Mesenchymal stem cell (in vitro differentiated cells and primary cell): ENCODE data around the gene SCO2.

Source experiments
- DNase-seq: peaks from one replicate; pipeline ENCODE4 v3.0.0-alpha.2; 2013
- H2AFZ ChIP-seq: one replicate; pipeline ENCODE4 v1.6.1; 2013; ENCODE audit warnings: low read depth, mild to moderate bottlenecking, control low read depth, inconsistent platforms, low read length, moderate library complexity
- H2AK5ac ChIP-seq: 2 replicates; pipeline ENCODE4 v1.6.1; 2013; ENCODE audit warnings: low read length, moderate library complexity, mild to moderate bottlenecking, inconsistent platforms; ENCODE audit not compliant: severe bottlenecking
- H2BK120ac ChIP-seq: one replicate; pipeline ENCODE4 v1.6.1; 2013; ENCODE audit warnings: low read depth, mild to moderate bottlenecking, inconsistent platforms, low read length, moderate library complexity
- H2BK12ac ChIP-seq, 2 experiments: one replicate each; pipeline ENCODE4 v1.6.1; 2013; ENCODE audit warnings: inconsistent platforms in 2 of 2, low read length in 2 of 2, mild to moderate bottlenecking in 2 of 2, moderate library complexity in 2 of 2, control low read depth in 1 of 2
- H2BK15ac ChIP-seq: one replicate; pipeline ENCODE4 v1.6.1; 2013; ENCODE audit warnings: mild to moderate bottlenecking, low read depth, inconsistent platforms; ENCODE audit not compliant: poor library complexity, severe bottlenecking
- H2BK5ac ChIP-seq: 2 replicates; pipeline ENCODE4 v1.6.1; 2013; ENCODE audit warnings: low read depth, mild to moderate bottlenecking, low read length, control low read depth, inconsistent platforms; ENCODE audit not compliant: poor library complexity, severe bottlenecking
- H3K14ac ChIP-seq, 2 experiments: one replicate each; pipeline ENCODE4 v1.6.1; 2013; ENCODE audit warnings: inconsistent platforms in 2 of 2, low read length in 2 of 2, control low read depth in 1 of 2, mild to moderate bottlenecking in 1 of 2, moderate library complexity in 1 of 2
- H3K18ac ChIP-seq, 2 experiments: one replicate each; pipeline ENCODE4 v1.6.1; 2013; ENCODE audit warnings: inconsistent platforms in 2 of 2, low read length in 2 of 2, control low read depth in 1 of 2, low read depth in 1 of 2, mild to moderate bottlenecking in 1 of 2
- H3K23ac ChIP-seq, 2 experiments: one replicate each; pipeline ENCODE4 v1.6.1; 2013; ENCODE audit warnings: inconsistent platforms in 2 of 2, low read length in 2 of 2, mild to moderate bottlenecking in 2 of 2, moderate library complexity in 2 of 2, control low read depth in 1 of 2
- H3K27ac ChIP-seq: 2 replicates; pipeline ENCODE4 v1.5.1; 2013; ENCODE audit warnings: mild to moderate bottlenecking, moderate library complexity, low read length, control low read depth, inconsistent platforms; ENCODE audit not compliant: poor library complexity, severe bottlenecking
- H3K27me3 ChIP-seq, 2 experiments: 2 replicates each; pipeline versions ENCODE4 v1.6.1 to v1.7.0; 2013; ENCODE audit warnings: low read length in 2 of 2, mild to moderate bottlenecking in 2 of 2, moderate library complexity in 2 of 2, control low read depth in 1 of 2, inconsistent platforms in 1 of 2; ENCODE audit not compliant: control insufficient read depth in 1 of 2, insufficient read depth in 1 of 2
- H3K36me3 ChIP-seq, 2 experiments: 2 replicates each; pipeline versions ENCODE4 v1.6.1 to v1.7.0; 2013; ENCODE audit warnings: low read length in 2 of 2, control low read depth in 1 of 2, inconsistent platforms in 1 of 2, low read depth in 1 of 2, mild to moderate bottlenecking in 1 of 2; ENCODE audit not compliant: insufficient read depth in 2 of 2, control insufficient read depth in 1 of 2
- H3K4ac ChIP-seq, 2 experiments: one replicate each; pipeline ENCODE4 v1.6.1; 2013; ENCODE audit warnings: inconsistent platforms in 2 of 2, low read length in 2 of 2, mild to moderate bottlenecking in 2 of 2, moderate library complexity in 2 of 2, control low read depth in 1 of 2, low read depth in 1 of 2
- H3K4me1 ChIP-seq: 2 replicates; pipeline ENCODE4 v1.6.1; 2013; ENCODE audit warnings: low read depth, low read length, control low read depth; ENCODE audit not compliant: control insufficient read depth, insufficient read depth
- H3K4me2 ChIP-seq: 2 replicates; pipeline ENCODE4 v1.6.1; 2013; ENCODE audit warnings: low read length, mild to moderate bottlenecking, inconsistent platforms; ENCODE audit not compliant: poor library complexity, severe bottlenecking
- H3K4me3 ChIP-seq, 2 experiments: 2 replicates each; pipeline versions ENCODE4 v1.5.1 to v1.7.0; 2013; ENCODE audit warnings: low read length in 2 of 2, mild to moderate bottlenecking in 2 of 2, control low read depth in 1 of 2, low read depth in 1 of 2; ENCODE audit not compliant: insufficient read depth in 1 of 2
- H3K79me1 ChIP-seq: replicated peaks from 2 replicates; pipeline ENCODE4 v1.6.1; 2013; ENCODE audit warnings: mild to moderate bottlenecking, control low read depth, low read length, inconsistent platforms; ENCODE audit not compliant: poor library complexity, severe bottlenecking
- H3K9ac ChIP-seq: 2 replicates; pipeline ENCODE4 v1.7.0; 2013; ENCODE audit warnings: mild to moderate bottlenecking, low read length, moderate library complexity
- H3K9me3 ChIP-seq: 2 replicates; pipeline ENCODE4 v1.7.0; 2013; ENCODE audit warnings: mild to moderate bottlenecking, low read length; ENCODE audit not compliant: control insufficient read depth
- H4K8ac ChIP-seq: one replicate; pipeline ENCODE4 v1.6.1; 2013; ENCODE audit warnings: inconsistent platforms, mild to moderate bottlenecking, low read length, moderate library complexity
- H4K91ac ChIP-seq: one replicate; pipeline ENCODE4 v1.6.1; 2013; ENCODE audit warnings: mild to moderate bottlenecking, low read length, inconsistent platforms
- WGBS: methylation state at CpG from one replicate; pipeline ENCODE4 v1.1.7; 2013; ENCODE audit warnings: mixed read lengths; 5-methylcytosine and 5-hydroxymethylcytosine counted together

The SCO2 gene

DNA sequence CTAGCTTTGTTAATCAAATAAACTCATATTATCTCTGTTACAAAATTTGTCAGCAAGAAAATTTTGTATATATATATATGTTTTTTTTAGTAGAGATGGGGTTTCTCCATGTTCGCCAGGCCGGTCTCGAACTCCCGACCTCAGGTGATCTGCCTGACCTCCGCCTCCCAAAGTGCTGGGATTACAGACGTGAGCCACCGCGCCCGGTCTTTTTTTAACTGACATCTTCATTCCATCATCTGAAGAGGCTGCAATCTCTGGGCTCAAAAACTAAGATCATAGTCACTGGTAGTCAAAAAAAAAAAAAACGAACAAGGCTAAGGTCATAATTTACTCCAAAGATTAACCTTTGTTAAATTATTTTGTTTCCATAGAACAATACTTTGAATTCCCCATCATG is 15.0 kb upstream of the SCO2 start:
- Histone ChIP-seq H2AFZ (no peak overlapping the region), H3K23ac (no peak overlapping the region), H3K14ac (no peak overlapping the region), H2BK120ac (no peak overlapping the region), H3K4me2 (no peak overlapping the region), H3K79me1 (no peaks in the 10 kb centered on the region), H3K4me1 (peaks cover 12% of the 10 kb centered on the region), H2BK15ac (no peak overlapping the region), H3K9ac (peak overlapping the region; percentile 95), H4K91ac (no peak overlapping the region), H3K27ac (no peak overlapping the region), H2AK5ac (no peak overlapping the region), H3K27me3 (peaks cover 0 to 11% of the 10 kb centered on the region in 2 experiments), H3K4me3 (no peak overlapping the region), H2BK5ac (no peak overlapping the region), H4K8ac (no peak overlapping the region), H3K9me3 (no peaks in the 10 kb centered on the region), H3K36me3 (no peaks in the 10 kb centered on the region), H3K18ac (no peak overlapping the region), H3K4ac (no peak overlapping the region), H2BK12ac (no peak overlapping the region)
- 91% methylated on average over 10 of the region's 10 CpGs for WGBS
- DNase-seq = no peak

DNA sequence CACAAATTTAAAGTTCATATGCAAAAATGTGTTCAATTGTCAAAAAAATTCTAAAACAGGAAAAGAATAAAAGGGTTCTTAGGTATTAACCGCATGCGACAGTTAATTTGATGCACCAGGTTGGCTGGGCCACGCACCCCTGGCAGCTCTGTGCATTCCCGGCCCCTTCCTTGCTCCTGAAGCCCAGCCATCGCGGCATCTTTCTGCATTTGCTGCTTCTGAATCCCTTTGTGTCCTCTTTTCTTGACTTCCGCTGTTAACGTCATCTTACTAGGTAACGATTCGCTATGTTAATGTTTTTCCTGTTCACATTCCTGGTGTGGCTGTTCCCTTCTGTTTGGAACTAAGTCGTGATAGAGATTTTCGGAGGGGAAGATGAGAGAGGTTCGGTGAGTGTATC is 12.4 kb upstream of the SCO2 start:
- 94% methylated on average over 13 of the region's 13 CpGs for WGBS
- Histone ChIP-seq H3K9ac (peak overlapping the region; percentile 95), H2BK15ac (no peak overlapping the region), H2AFZ (no peak overlapping the region), H2BK12ac (peak overlapping the region; percentile 77), H3K79me1 (no peaks in the 10 kb centered on the region), H3K4ac (no peak overlapping the region), H2BK120ac (peak overlapping the region; percentile 57), H3K23ac (no peak overlapping the region), H3K14ac (no peak overlapping the region), H3K18ac (peak overlapping the region in 1 of 2 experiments; percentile 57), H4K8ac (no peak overlapping the region), H3K9me3 (no peaks in the 10 kb centered on the region), H2AK5ac (no peak overlapping the region), H3K4me2 (no peak overlapping the region), H3K27me3 (peaks cover 0 to 5% of the 10 kb centered on the region in 2 experiments), H4K91ac (peak overlapping the region; percentile 52), H3K4me1 (peaks cover 5% of the 10 kb centered on the region), H3K36me3 (no peaks in the 10 kb centered on the region), H3K4me3 (no peak overlapping the region), H3K27ac (no peak overlapping the region), H2BK5ac (no peak overlapping the region)
- DNase-seq = no peak

DNA sequence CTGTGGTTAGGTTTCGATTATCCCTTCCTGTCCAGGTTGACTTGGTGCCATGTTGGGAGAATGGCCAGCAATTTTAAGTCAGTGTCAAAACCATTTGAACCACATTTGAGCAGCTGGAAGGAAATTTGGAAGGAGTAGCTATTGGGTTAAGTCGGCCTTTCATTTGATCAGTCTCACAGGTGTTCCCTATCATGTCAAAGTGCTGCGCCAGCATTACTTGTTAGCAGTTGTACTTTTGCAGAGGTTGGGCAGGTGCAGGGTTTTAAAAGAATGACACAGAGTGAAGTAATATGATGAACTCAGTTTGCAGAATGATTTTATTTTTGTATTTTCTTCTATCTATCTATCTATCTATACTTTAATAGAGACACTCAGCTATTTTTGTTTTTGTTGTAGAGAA is 10.8 kb upstream of the SCO2 start:
- Histone ChIP-seq H3K4me3 (no peak overlapping the region), H3K9me3 (no peaks in the 10 kb centered on the region), H4K8ac (no peak overlapping the region), H3K27me3 (peaks cover 0 to 12% of the 10 kb centered on the region in 2 experiments), H3K23ac (no peak overlapping the region), H3K79me1 (no peaks in the 10 kb centered on the region), H2BK5ac (no peak overlapping the region), H2AK5ac (no peak overlapping the region), H3K36me3 (no peaks in the 10 kb centered on the region), H3K4ac (no peak overlapping the region), H3K18ac (no peak overlapping the region), H2BK120ac (no peak overlapping the region), H2BK15ac (no peak overlapping the region), H2AFZ (no peak overlapping the region), H3K14ac (no peak overlapping the region), H3K4me1 (peaks cover 15% of the 10 kb centered on the region), H3K27ac (no peak overlapping the region), H3K9ac (no peak overlapping the region), H4K91ac (no peak overlapping the region), H2BK12ac (no peak overlapping the region), H3K4me2 (no peak overlapping the region)
- DNase-seq = no peak
- WGBS = 96% methylated on average over 3 of the region's 3 CpGs

DNA sequence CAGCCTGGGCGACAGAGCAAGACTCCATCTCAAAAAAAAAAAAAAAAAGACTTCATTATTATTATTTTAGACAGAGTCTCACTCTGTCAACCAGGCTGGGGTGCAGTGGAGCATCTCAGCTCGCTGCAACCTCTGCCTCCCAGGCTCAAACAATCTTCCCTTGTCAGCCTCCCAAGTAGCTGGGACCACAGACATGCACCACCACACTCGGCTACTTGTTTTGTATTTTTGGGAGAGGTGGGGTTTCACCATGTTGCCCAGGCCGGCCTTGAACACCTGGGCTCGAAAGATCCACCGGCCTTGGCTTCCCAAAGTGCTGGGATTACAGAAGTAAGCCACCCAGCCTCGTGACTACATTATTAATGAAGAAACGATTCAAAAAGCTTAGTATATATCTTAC is 9.7 kb upstream of the SCO2 start:
- H3K27ac ChIP-seq = no peak overlapping the region
- H2AK5ac ChIP-seq = no peak overlapping the region
- no peak overlapping the region for H4K8ac ChIP-seq
- no peak overlapping the region for H3K14ac ChIP-seq
- peaks cover 0 to 22% of the 10 kb centered on the region in 2 experiments for H3K27me3 ChIP-seq
- no peak overlapping the region for H3K4ac ChIP-seq
- H3K9ac ChIP-seq = no peak overlapping the region
- H2BK12ac ChIP-seq = peak overlapping the region in 1 of 2 experiments; percentile 63
- H3K18ac ChIP-seq = no peak overlapping the region
- no peak overlapping the region for H4K91ac ChIP-seq
- H2AFZ ChIP-seq = no peak overlapping the region
- no peak overlapping the region for H3K4me2 ChIP-seq
- H3K9me3 ChIP-seq = no peaks in the 10 kb centered on the region
- H2BK120ac ChIP-seq = no peak overlapping the region
- H2BK5ac ChIP-seq = no peak overlapping the region
- H3K4me3 ChIP-seq = no peak overlapping the region
- 97% methylated on average over 5 of the region's 8 CpGs for WGBS
- peaks cover 0 to 3% of the 10 kb centered on the region in 2 experiments for H3K36me3 ChIP-seq
- H3K23ac ChIP-seq = no peak overlapping the region
- no peak for DNase-seq
- H2BK15ac ChIP-seq = no peak overlapping the region
- peaks cover 2% of the 10 kb centered on the region for H3K79me1 ChIP-seq
- peaks cover 27% of the 10 kb centered on the region for H3K4me1 ChIP-seq
